Measurements from ENCODE around the gene MSI2. TPM values are rescaled to one million over a fixed set of nuclear protein-coding genes. Genes with fewer than 3 reads are reported as not detected.

The MSI2 gene
- total and polyA plus RNA-seq, 2 donors (not counting 1 experiment from before 2014, with no cell fraction given), result 16.1 to 196 TPM

- peaks cover 0 to 4% of the 10 kb centered on the region in 2 experiments for H3K36me3 ChIP-seq (replicated peaks in 1 of 2; ENCODE audit: control extremely low read depth in 1 of 2, control insufficient read depth in 1 of 2, extremely low read depth in 1 of 2, insufficient read depth in 2 of 2, low read length in 1 of 2)
- intact Hi-C loops (cut with micrococcal nuclease), result no loop called here
- ChIA-PET CTCF (interaction anchor here (1.2 to 1.4 kb wide), 2 partner anchors 24 to 234 kb away, joined by 3 read pairs; no protein-coding TSS in a partner anchor), POLR2A (no interaction called here)
- no peak overlapping the region for H3K9ac ChIP-seq (ENCODE audit: low read length)
- Mint-ChIP-seq H3K4me3 (no peak overlapping the region), H3K27me3 (no peaks in the 10 kb centered on the region), H3K9me3 (ENCODE audit: insufficient read depth) (no peaks in the 10 kb centered on the region), H3K27ac (no peak overlapping the region), H3K4me1 (peaks cover 45% of the 10 kb centered on the region)
- TF ChIP-seq CTCF (IDR thresholded peaks at IDR 0.05), result no peak
- no peak for TF ChIP-seq EZH2 (IDR thresholded peaks at IDR 0.05; ENCODE audit: borderline replicate concordance, insufficient read depth, low read depth, low read length, poor library complexity, severe bottlenecking)
- DNase-seq (no peak), ATAC-seq (ENCODE audit: low read depth) (no peak)
- no peaks in the 10 kb centered on the region for H3K9me3 ChIP-seq (ENCODE audit: control extremely low read depth in 1 of 3, control insufficient read depth in 2 of 3, insufficient read depth in 1 of 3, low read length in 2 of 3)
- H3K27ac ChIP-seq (ENCODE audit: low read length in 2 of 2), result no peak overlapping the region
- no peak overlapping the region for H2AFZ ChIP-seq (ENCODE audit: insufficient read depth, low read depth, low read length, poor library complexity, severe bottlenecking)
- H4K20me1 ChIP-seq (ENCODE audit: control insufficient read depth, insufficient read depth, low read length, poor library complexity, severe bottlenecking), result peaks cover 60% of the 10 kb centered on the region
- peaks cover 89% of the 10 kb centered on the region for H3K79me2 ChIP-seq (ENCODE audit: control insufficient read depth, insufficient read depth, low read length)
- 100% methylated on average over 2 of the region's 7 CpGs for WGBS (ENCODE audit: insufficient coverage)
- no peak overlapping the region for H3K4me2 ChIP-seq (replicated peaks; ENCODE audit: low read depth, low read length, poor library complexity, severe bottlenecking)
- H3K27me3 ChIP-seq (replicated peaks in 1 of 4; ENCODE audit: control extremely low read depth in 1 of 4, control insufficient read depth in 3 of 4, insufficient read depth in 4 of 4, low read length in 3 of 4), result no peaks in the 10 kb centered on the region
- peaks cover 14 to 26% of the 10 kb centered on the region in 2 donors for H3K4me1 ChIP-seq (ENCODE audit: control insufficient read depth in 2 of 2, insufficient read depth in 2 of 2, low read length in 2 of 2)
- no peak overlapping the region for H3K4me3 ChIP-seq (ENCODE audit: control extremely low read depth in 1 of 5, extremely low read depth in 1 of 5, insufficient read depth in 1 of 5, low read depth in 2 of 5, low read length in 4 of 5)
These were observed 107.8 kb downstream of the MSI2 start for GRCh38 chr17:57363998-57364643.

- no peak overlapping the region for H3K4me3 ChIP-seq (ENCODE audit: control extremely low read depth in 1 of 5, extremely low read depth in 1 of 5, insufficient read depth in 1 of 5, low read depth in 2 of 5, low read length in 4 of 5)
- intact Hi-C loops (cut with micrococcal nuclease), result no loop called here
- H3K4me1 ChIP-seq (ENCODE audit: control insufficient read depth in 2 of 2, insufficient read depth in 2 of 2, low read length in 2 of 2), result peaks cover 14 to 26% of the 10 kb centered on the region in 2 donors
- no peak overlapping the region for H2AFZ ChIP-seq (ENCODE audit: insufficient read depth, low read depth, low read length, poor library complexity, severe bottlenecking)
- peaks cover 88% of the 10 kb centered on the region for H3K79me2 ChIP-seq (ENCODE audit: control insufficient read depth, insufficient read depth, low read length)
- no peak for TF ChIP-seq EZH2 (IDR thresholded peaks at IDR 0.05; ENCODE audit: borderline replicate concordance, insufficient read depth, low read depth, low read length, poor library complexity, severe bottlenecking)
- TF ChIP-seq CTCF (IDR thresholded peaks at IDR 0.05), result no peak
- H3K9ac ChIP-seq (ENCODE audit: low read length), result no peak overlapping the region
- H3K9me3 ChIP-seq (ENCODE audit: control extremely low read depth in 1 of 3, control insufficient read depth in 2 of 3, insufficient read depth in 1 of 3, low read length in 2 of 3), result no peaks in the 10 kb centered on the region
- H4K20me1 ChIP-seq (ENCODE audit: control insufficient read depth, insufficient read depth, low read length, poor library complexity, severe bottlenecking), result peaks cover 47% of the 10 kb centered on the region
- Mint-ChIP-seq H3K27ac (no peak overlapping the region), H3K9me3 (ENCODE audit: insufficient read depth) (no peaks in the 10 kb centered on the region), H3K4me3 (no peak overlapping the region), H3K4me1 (peaks cover 46% of the 10 kb centered on the region), H3K27me3 (no peaks in the 10 kb centered on the region)
- ATAC-seq (ENCODE audit: low read depth) (no peak), DNase-seq (no peak)
- ChIA-PET POLR2A (no interaction called here), CTCF (interaction anchor here (1.0 to 1.2 kb wide), 3 partner anchors 26 to 306 kb away, joined by 3 to 4 read pairs (median 3); no protein-coding TSS in a partner anchor)
- WGBS (ENCODE audit: insufficient coverage), result 54% methylated on average over 3 of the region's 3 CpGs
- H3K36me3 ChIP-seq (replicated peaks in 1 of 2; ENCODE audit: control extremely low read depth in 1 of 2, control insufficient read depth in 1 of 2, extremely low read depth in 1 of 2, insufficient read depth in 2 of 2, low read length in 1 of 2), result peaks cover 0 to 4% of the 10 kb centered on the region in 2 experiments
- H3K27me3 ChIP-seq (replicated peaks in 1 of 4; ENCODE audit: control extremely low read depth in 1 of 4, control insufficient read depth in 3 of 4, insufficient read depth in 4 of 4, low read length in 3 of 4), result no peaks in the 10 kb centered on the region
- H3K27ac ChIP-seq (ENCODE audit: low read length in 2 of 2), result no peak overlapping the region
- H3K4me2 ChIP-seq (replicated peaks; ENCODE audit: low read depth, low read length, poor library complexity, severe bottlenecking), result peak overlapping the region; percentile 0
These were observed 109.1 kb downstream of the MSI2 start for GRCh38 chr17:57365420-57365819.

Data from B cell (primary cell).